Tibial nerve (tissue), 4 donors: ENCODE measurements around the gene TRIM58.

Source experiments
- EP300 ChIP-seq, 2 donors: sonication (generic); formaldehyde crosslinking; IDR thresholded peaks; one replicate each; pipeline ENCODE4 v1.6.1; 2017; ENCODE audit warnings: antibody characterized with exemption in 2 of 2, mild to moderate bottlenecking in 1 of 2
- POLR2A ChIP-seq, 2 donors: fragments of 450-650 bp; IDR thresholded peaks; one replicate each; pipeline ENCODE4 v1.6.1; 2017; ENCODE audit warnings: antibody characterized with exemption in 2 of 2, mild to moderate bottlenecking in 2 of 2, moderate library complexity in 2 of 2
- TF ChIP-seq, protein P1 (sequence below), 5 experiments: fragments of 200-600 bp in 3 of 5; fragments of 450-650 bp in 2 of 5; sonication (generic) in 3 of 5; IDR thresholded peaks; one replicate each; pipeline ENCODE4 v1.5.1; 2016 to 2019; ENCODE audit warnings: antibody characterized with exemption in 5 of 5, mild to moderate bottlenecking in 3 of 5, moderate library complexity in 2 of 5

DNA sequence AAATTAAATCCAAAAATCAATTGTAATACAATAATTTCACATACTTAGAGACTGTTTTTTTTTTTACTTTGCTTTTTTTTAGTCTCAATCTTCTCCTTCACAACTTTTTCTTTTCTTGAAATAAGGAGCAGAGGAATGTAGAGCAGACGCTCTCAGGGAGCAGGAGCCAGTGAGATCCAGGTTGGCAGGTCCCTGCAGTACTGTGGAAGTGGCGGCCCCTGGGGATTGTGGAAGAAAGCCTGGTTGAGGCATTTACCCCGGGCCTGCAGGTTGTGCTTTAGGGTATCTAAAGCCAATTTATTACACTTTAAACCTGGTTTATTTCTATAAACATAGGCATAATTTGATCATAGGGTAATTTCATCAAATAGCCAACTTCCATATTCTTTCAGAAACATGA, 67.0 kb downstream of the TRIM58 start:
- no peak for TF ChIP-seq EP300 (IDR thresholded peaks at IDR 0.05)
- TF ChIP-seq, protein P1, sequence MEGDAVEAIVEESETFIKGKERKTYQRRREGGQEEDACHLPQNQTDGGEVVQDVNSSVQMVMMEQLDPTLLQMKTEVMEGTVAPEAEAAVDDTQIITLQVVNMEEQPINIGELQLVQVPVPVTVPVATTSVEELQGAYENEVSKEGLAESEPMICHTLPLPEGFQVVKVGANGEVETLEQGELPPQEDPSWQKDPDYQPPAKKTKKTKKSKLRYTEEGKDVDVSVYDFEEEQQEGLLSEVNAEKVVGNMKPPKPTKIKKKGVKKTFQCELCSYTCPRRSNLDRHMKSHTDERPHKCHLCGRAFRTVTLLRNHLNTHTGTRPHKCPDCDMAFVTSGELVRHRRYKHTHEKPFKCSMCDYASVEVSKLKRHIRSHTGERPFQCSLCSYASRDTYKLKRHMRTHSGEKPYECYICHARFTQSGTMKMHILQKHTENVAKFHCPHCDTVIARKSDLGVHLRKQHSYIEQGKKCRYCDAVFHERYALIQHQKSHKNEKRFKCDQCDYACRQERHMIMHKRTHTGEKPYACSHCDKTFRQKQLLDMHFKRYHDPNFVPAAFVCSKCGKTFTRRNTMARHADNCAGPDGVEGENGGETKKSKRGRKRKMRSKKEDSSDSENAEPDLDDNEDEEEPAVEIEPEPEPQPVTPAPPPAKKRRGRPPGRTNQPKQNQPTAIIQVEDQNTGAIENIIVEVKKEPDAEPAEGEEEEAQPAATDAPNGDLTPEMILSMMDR (IDR thresholded peaks at IDR 0.05), result no peak
- no peak for TF ChIP-seq POLR2A (IDR thresholded peaks at IDR 0.05)
